AG04449 (cell line): ENCODE measurements around the gene ZNF664.

Source experiments
- CTCF ChIA-PET: fragments of 350-600 bp; formaldehyde crosslinking; extraction: SDS; loops from one replicate; lab custom pipeline; 2021; ENCODE audit warnings: antibody characterized with exemption; lab: Yijun Ruan, JAX
- POLR2A ChIA-PET: fragments of 400-600, 350-600 bp; formaldehyde crosslinking; extraction: SDS; loops from one replicate; lab custom pipeline; 2020; ENCODE audit warnings: antibody characterized with exemption, inconsistent platforms; lab: Yijun Ruan, JAX
- DNase-seq: peaks from one replicate; pipeline ENCODE4 v3.0.0-alpha.2; 2010; ENCODE audit warnings: low read depth, low spot score
- H3K4me3 ChIP-seq: 2 replicates; pipeline ENCODE4 v1.5.1; 2011; ENCODE audit warnings: low read depth, mild to moderate bottlenecking, control low read depth, low read length
- TF ChIP-seq, protein P1 (sequence below): IDR thresholded peaks from one replicate; pipeline ENCODE4 v1.5.1; 2011; ENCODE audit warnings: mild to moderate bottlenecking, moderate library complexity, low read length, control low read depth, inconsistent platforms; ENCODE audit not compliant: insufficient read depth; ENCODE audit errors: missing control alignments

Gene ZNF664

GRCh38 chr12:124015494-124016461 is 42.8 kb downstream of the ZNF664 start:
- no peak overlapping the region for H3K4me3 ChIP-seq
- DNase-seq: no peak
- CTCF ChIA-PET: interaction anchor here (1.0 to 2.5 kb wide), 5 partner anchors 9 to 21 kb away, joined by 3 to 10 read pairs (median 4); no protein-coding TSS in a partner anchor
- TF ChIP-seq, protein P1, sequence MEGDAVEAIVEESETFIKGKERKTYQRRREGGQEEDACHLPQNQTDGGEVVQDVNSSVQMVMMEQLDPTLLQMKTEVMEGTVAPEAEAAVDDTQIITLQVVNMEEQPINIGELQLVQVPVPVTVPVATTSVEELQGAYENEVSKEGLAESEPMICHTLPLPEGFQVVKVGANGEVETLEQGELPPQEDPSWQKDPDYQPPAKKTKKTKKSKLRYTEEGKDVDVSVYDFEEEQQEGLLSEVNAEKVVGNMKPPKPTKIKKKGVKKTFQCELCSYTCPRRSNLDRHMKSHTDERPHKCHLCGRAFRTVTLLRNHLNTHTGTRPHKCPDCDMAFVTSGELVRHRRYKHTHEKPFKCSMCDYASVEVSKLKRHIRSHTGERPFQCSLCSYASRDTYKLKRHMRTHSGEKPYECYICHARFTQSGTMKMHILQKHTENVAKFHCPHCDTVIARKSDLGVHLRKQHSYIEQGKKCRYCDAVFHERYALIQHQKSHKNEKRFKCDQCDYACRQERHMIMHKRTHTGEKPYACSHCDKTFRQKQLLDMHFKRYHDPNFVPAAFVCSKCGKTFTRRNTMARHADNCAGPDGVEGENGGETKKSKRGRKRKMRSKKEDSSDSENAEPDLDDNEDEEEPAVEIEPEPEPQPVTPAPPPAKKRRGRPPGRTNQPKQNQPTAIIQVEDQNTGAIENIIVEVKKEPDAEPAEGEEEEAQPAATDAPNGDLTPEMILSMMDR: no peak
- POLR2A ChIA-PET: interaction anchor here (0.6 kb wide), 1 partner anchor 9 kb away, joined by 3 read pairs; no protein-coding TSS in a partner anchor

DNA sequence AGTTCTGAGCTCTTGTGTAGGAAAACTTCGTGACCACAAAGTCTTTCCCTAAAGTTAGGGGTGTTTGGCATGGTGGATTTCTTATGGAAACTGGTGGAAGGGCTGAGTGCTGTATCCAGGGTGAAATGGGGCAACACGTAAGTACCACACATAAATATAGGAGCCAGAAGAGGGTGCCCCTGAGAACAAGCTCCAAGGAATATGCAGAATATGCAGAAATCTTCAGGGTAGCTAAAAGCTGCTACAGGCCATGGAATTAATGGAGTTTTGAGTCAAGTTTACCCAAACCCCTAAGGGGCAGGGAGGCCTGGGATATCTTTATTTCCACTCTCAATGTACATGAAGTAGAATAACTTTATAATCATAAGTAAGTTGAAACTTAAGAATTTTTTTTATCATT is 44.0 kb downstream of the ZNF664 start:
- CTCF ChIA-PET: interaction anchor here (1.4 to 2.5 kb wide), 2 partner anchors 11 to 16 kb away, joined by 4 to 10 read pairs; no protein-coding TSS in a partner anchor
- H3K4me3 ChIP-seq: no peak overlapping the region
- POLR2A ChIA-PET: no interaction called here
- DNase-seq: no peak
- TF ChIP-seq, protein P1: no peak

GRCh38 chr12:124018539-124018938 is 45.5 kb downstream of the ZNF664 start:
- POLR2A ChIA-PET: no interaction called here

DNA sequence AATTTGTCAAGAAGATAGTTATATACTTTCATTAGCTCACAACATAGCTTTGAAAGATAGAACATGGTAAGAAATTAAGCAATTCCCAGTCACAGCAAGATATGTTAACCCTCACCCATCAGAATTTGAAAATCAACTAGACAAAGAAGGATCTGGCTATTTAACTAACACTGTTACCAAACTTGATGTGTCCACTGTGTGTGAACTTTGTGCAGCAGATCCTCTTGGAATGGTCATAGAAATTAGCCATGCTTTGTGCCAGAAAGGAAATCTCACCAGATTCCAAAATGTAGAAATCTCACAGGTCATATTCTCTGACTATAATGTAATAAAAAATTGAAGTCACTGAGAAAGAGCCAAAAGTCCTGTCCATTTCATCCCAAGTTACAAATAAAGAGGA is 46.1 kb downstream of the ZNF664 start:
- TF ChIP-seq, protein P1: no peak
- no peak for DNase-seq
- no peak overlapping the region for H3K4me3 ChIP-seq
- ChIA-PET POLR2A (no interaction called here), CTCF (interaction anchor here (0.7 to 2.9 kb wide), 3 partner anchors 9 to 747 kb away, joined by 3 to 21 read pairs (median 3); no protein-coding TSS in a partner anchor)

More at GRCh38 chr12:124018539-124018938, 45.5 kb downstream of the ZNF664 start:
- TF ChIP-seq, protein P1: no peak
- no peak overlapping the region for H3K4me3 ChIP-seq
- no peak for DNase-seq
- CTCF ChIA-PET: interaction anchor here (0.7 to 2.9 kb wide), 2 partner anchors 13 to 748 kb away, joined by 3 to 21 read pairs; no protein-coding TSS in a partner anchor

GRCh38 chr12:124020514-124020949 is 47.5 kb downstream of the ZNF664 start:
- TF ChIP-seq, protein P1: no peak
- no peak overlapping the region for H3K4me3 ChIP-seq
- POLR2A ChIA-PET: no interaction called here
- DNase-seq: no peak
- CTCF ChIA-PET: interaction anchor here (0.9 to 2.9 kb wide), 3 partner anchors 11 to 36 kb away, joined by 3 to 21 read pairs (median 4); no protein-coding TSS in a partner anchor

DNA sequence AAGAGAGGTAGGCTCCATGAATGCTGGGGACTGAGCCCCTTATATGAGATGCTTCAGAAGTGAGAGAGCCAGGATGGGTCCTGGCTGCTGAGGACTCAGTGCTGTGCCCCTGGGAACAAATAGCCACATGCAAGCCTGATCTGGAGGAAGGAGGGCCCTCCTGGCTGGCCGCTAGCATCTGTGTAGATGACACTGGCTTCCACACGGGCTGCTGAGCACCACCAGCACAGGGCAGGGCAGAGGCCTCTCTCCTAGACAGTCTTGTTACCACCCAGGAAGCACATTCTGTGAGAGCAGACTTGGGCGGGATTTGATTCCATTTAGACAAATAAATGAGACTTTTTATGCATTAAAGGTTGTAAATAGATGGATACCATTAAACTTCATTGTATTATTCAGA is 48.0 kb downstream of the ZNF664 start:
- TF ChIP-seq, protein P1: no peak
- ChIA-PET CTCF (interaction anchor here (2.9 kb wide), 1 partner anchor 11 kb away, joined by 21 read pairs; no protein-coding TSS in a partner anchor), POLR2A (no interaction called here)
- DNase-seq: no peak
- H3K4me3 ChIP-seq: no peak overlapping the region
